ENCODE results near the gene PCBP3. TPM values are rescaled to one million over a fixed set of nuclear protein-coding genes. Genes with fewer than 3 reads are reported as not detected.

PCBP3 gene
- total RNA-seq, 1 experiment from 2014 or later, result 3.7 TPM

- CTCF ChIA-PET, result no interaction called here
- BruUV-seq (replicated peaks), result no TSS peak
Measured at GRCh38 chr21:45906859-45907258, 263.3 kb downstream of the PCBP3 start.

GRCh38 chr21:45908536-45909237, 265.2 kb downstream of the PCBP3 start:
- Mint-ChIP-seq H3K4me3 (ENCODE audit: unreplicated experiment) (no peak overlapping the region), H3K9me3 (ENCODE audit: unreplicated experiment) (no peaks in the 10 kb centered on the region), H3K27me3 (ENCODE audit: insufficient read depth, unreplicated experiment) (peaks cover 27% of the 10 kb centered on the region), H3K27ac (ENCODE audit: low read depth, unreplicated experiment) (no peak overlapping the region), H3K36me3 (ENCODE audit: insufficient read depth, unreplicated experiment) (peaks cover 6% of the 10 kb centered on the region), H3K4me1 (ENCODE audit: insufficient read depth, unreplicated experiment) (peaks cover 5% of the 10 kb centered on the region)
- POLR2A ChIA-PET, result no interaction called here
- intact Hi-C loops (cut with micrococcal nuclease), result no loop called here
- CTCF ChIA-PET, result no interaction called here
- no TSS peak for BruUV-seq (replicated peaks)
- TF ChIP-seq CTCF (IDR thresholded peaks at IDR 0.05; ENCODE audit: unreplicated experiment), result no peak
- DNase-seq (ENCODE audit: unreplicated experiment), result no peak

More at GRCh38 chr21:45906859-45907258, 263.3 kb downstream of the PCBP3 start:
- H3K4me3 Mint-ChIP-seq (ENCODE audit: unreplicated experiment), result no peak overlapping the region
- no peak for DNase-seq (ENCODE audit: unreplicated experiment)
- peaks cover 5% of the 10 kb centered on the region for H3K4me1 Mint-ChIP-seq (ENCODE audit: insufficient read depth, unreplicated experiment)
- no peak for TF ChIP-seq CTCF (IDR thresholded peaks at IDR 0.05; ENCODE audit: unreplicated experiment)
- peaks cover 35% of the 10 kb centered on the region for H3K27me3 Mint-ChIP-seq (ENCODE audit: insufficient read depth, unreplicated experiment)
- POLR2A ChIA-PET, result interaction anchor here (0.6 to 1.2 kb wide), 2 partner anchors 25 to 120 kb away, joined by 3 read pairs; no protein-coding TSS in a partner anchor
- peaks cover 6% of the 10 kb centered on the region for H3K36me3 Mint-ChIP-seq (ENCODE audit: insufficient read depth, unreplicated experiment)
- intact Hi-C loops (cut with micrococcal nuclease), result no loop called here
- H3K27ac Mint-ChIP-seq (ENCODE audit: low read depth, unreplicated experiment), result no peak overlapping the region
- no peaks in the 10 kb centered on the region for H3K9me3 Mint-ChIP-seq (ENCODE audit: unreplicated experiment)

- TF ChIP-seq CTCF (IDR thresholded peaks at IDR 0.05; ENCODE audit: unreplicated experiment), result no peak
- no TSS peak for BruUV-seq (replicated peaks)
- no peaks in the 10 kb centered on the region for H3K9me3 Mint-ChIP-seq (ENCODE audit: unreplicated experiment)
- peaks cover 5% of the 10 kb centered on the region for H3K4me1 Mint-ChIP-seq (ENCODE audit: insufficient read depth, unreplicated experiment)
- ChIA-PET POLR2A (interaction anchor here (0.6 kb wide), 1 partner anchor 42 kb away, joined by 3 read pairs; no protein-coding TSS in a partner anchor), CTCF (no interaction called here)
- H3K27me3 Mint-ChIP-seq (ENCODE audit: insufficient read depth, unreplicated experiment), result peaks cover 20% of the 10 kb centered on the region
- DNase-seq (ENCODE audit: unreplicated experiment), result no peak
- H3K36me3 Mint-ChIP-seq (ENCODE audit: insufficient read depth, unreplicated experiment), result peaks cover 6% of the 10 kb centered on the region
- H3K27ac Mint-ChIP-seq (ENCODE audit: low read depth, unreplicated experiment), result no peak overlapping the region
- H3K4me3 Mint-ChIP-seq (ENCODE audit: unreplicated experiment), result no peak overlapping the region
- intact Hi-C loops (cut with micrococcal nuclease), result no loop called here
Measured at GRCh38 chr21:45909238-45909988, 265.9 kb downstream of the PCBP3 start.

GRCh38 chr21:45910155-45910547, 266.6 kb downstream of the PCBP3 start:
- DNase-seq (ENCODE audit: unreplicated experiment), result no peak
- no TSS peak for BruUV-seq (replicated peaks)
- H3K27me3 Mint-ChIP-seq (ENCODE audit: insufficient read depth, unreplicated experiment), result peaks cover 19% of the 10 kb centered on the region
- ChIA-PET POLR2A (interaction anchor here (0.6 kb wide), 1 partner anchor 41 kb away, joined by 3 read pairs; no protein-coding TSS in a partner anchor), CTCF (no interaction called here)
- H3K9me3 Mint-ChIP-seq (ENCODE audit: unreplicated experiment), result no peaks in the 10 kb centered on the region
- no peak overlapping the region for H3K27ac Mint-ChIP-seq (ENCODE audit: low read depth, unreplicated experiment)
- TF ChIP-seq CTCF (IDR thresholded peaks at IDR 0.05; ENCODE audit: unreplicated experiment), result no peak
- H3K4me3 Mint-ChIP-seq (ENCODE audit: unreplicated experiment), result no peak overlapping the region
- intact Hi-C loops (cut with micrococcal nuclease), result no loop called here
- peaks cover 6% of the 10 kb centered on the region for H3K36me3 Mint-ChIP-seq (ENCODE audit: insufficient read depth, unreplicated experiment)
- peaks cover 5% of the 10 kb centered on the region for H3K4me1 Mint-ChIP-seq (ENCODE audit: insufficient read depth, unreplicated experiment)
